K562 (cell line): ENCODE measurements around the gene PRKCSH. TPM values are rescaled to one million over a fixed set of nuclear protein-coding genes. Genes with fewer than 3 reads are reported as not detected.
"Not testable (repeated sequence)": the region's sequence is repeated elsewhere in the genome, so short reads cannot be mapped to it uniquely, and the experiment has no call there.

ENCODE experiments used
- ATAC-seq: fragments of 200-7000 bp; cut with Tn5 transposase; 3 replicates; pipeline ENCODE4 v1.9.1; 2020; ENCODE audit warnings: moderate library complexity
- BruUV-seq: library from RNA; stranded (reverse); fragments of 400-500 nt; replicated peaks from 2 replicates; lab custom pipeline; 2021; lab: Mats Ljungman, UMichigan
- CTCF ChIA-PET: fragments of 300-600 bp; formaldehyde crosslinking; extraction: SDS; loops from one replicate; lab custom pipeline; 2021; ENCODE audit warnings: low intra/inter-chr PET ratio; lab: Yijun Ruan, JAX
- POLR2A ChIA-PET: fragments of 300-600, 350-650 bp; sonication (Branson Sonifier 250); formaldehyde crosslinking; extraction: SDS; loops from one replicate; lab custom pipeline; 2021; ENCODE audit warnings: antibody characterized with exemption, inconsistent platforms; lab: Yijun Ruan, JAX
- DNase-seq, 4 experiments: peaks; one replicate each; pipeline versions ENCODE4 v3.0.0 to v3.0.0-alpha.2; 2011 to 2018; ENCODE audit warnings: low spot score in 3 of 4, mixed read lengths in 3 of 4; ENCODE audit errors: extremely low read depth in 1 of 4
- FAIRE-seq: peaks from 2 replicates; lab custom pipeline; 2011; peaks lifted over from hg19 to GRCh38; lab: Jason Lieb, UNC
- H2AFZ ChIP-seq: 2 replicates; pipeline ENCODE4 v1.6.0; 2011; ENCODE audit warnings: low read depth, low read length, control low read depth, inconsistent platforms
- H3K27ac ChIP-seq: fragments of 200-600 bp; 3 replicates; pipeline ENCODE4 v1.8.0; 2011; ENCODE audit warnings: low read depth, mild to moderate bottlenecking, control low read depth, inconsistent platforms, low read length, moderate library complexity, mixed read lengths; ENCODE audit errors: extremely low read depth
- H3K27me3 ChIP-seq, 2 experiments: fragments of 300-600 bp in 1 of 2; 2 replicates in 1 of 2; 3 replicates in 1 of 2; pipeline versions ENCODE4 v1.6.0 to v1.8.0; 2011; ENCODE audit warnings: inconsistent platforms in 2 of 2, low read length in 2 of 2, mild to moderate bottlenecking in 1 of 2, mixed read lengths in 1 of 2, moderate library complexity in 1 of 2; ENCODE audit not compliant: control insufficient read depth in 2 of 2, insufficient read depth in 2 of 2
- H3K36me3 ChIP-seq: fragments of 300-600 bp; 3 replicates; pipeline ENCODE4 v1.8.0; 2011; ENCODE audit warnings: mild to moderate bottlenecking, low read length, inconsistent platforms; ENCODE audit not compliant: control insufficient read depth, insufficient read depth
- H3K4me1 ChIP-seq, 2 experiments: fragments of 200-600 bp in 1 of 2; replicated peaks in 1 of 2; 2 replicates in 1 of 2; 3 replicates in 1 of 2; pipeline versions ENCODE4 v1.5.1 to v1.8.0; 2011; ENCODE audit warnings: inconsistent platforms in 2 of 2, low read length in 2 of 2, mild to moderate bottlenecking in 1 of 2, mixed read lengths in 1 of 2, moderate library complexity in 1 of 2; ENCODE audit not compliant: control insufficient read depth in 2 of 2, insufficient read depth in 2 of 2
- H3K4me2 ChIP-seq: 2 replicates; pipeline ENCODE4 v1.6.1; 2011; ENCODE audit warnings: low read length, control low read depth, inconsistent platforms, mixed read lengths; ENCODE audit not compliant: insufficient read depth
- H3K4me3 ChIP-seq: fragments of 200-600 bp; sonication (generic), shearing (Covaris generic); 2 replicates; pipeline ENCODE4 v1.5.1; 2016; ENCODE audit warnings: control low read depth, inconsistent platforms
- H3K79me2 ChIP-seq: fragments of 200-600 bp; 3 replicates; pipeline ENCODE4 v1.8.0; 2011; ENCODE audit warnings: low read length, inconsistent platforms; ENCODE audit not compliant: control insufficient read depth, insufficient read depth
- H3K9ac ChIP-seq, 2 experiments: 2 replicates each; pipeline versions ENCODE4 v1.6.0 to v1.6.1; 2011; ENCODE audit warnings: low read depth in 2 of 2, low read length in 2 of 2, control low read depth in 1 of 2, inconsistent platforms in 1 of 2, mild to moderate bottlenecking in 1 of 2, mixed read lengths in 1 of 2; ENCODE audit not compliant: insufficient read depth in 1 of 2
- H3K9me1 ChIP-seq: one replicate; pipeline ENCODE4 v1.6.0; 2011; ENCODE audit warnings: inconsistent platforms, mild to moderate bottlenecking, low read length, moderate library complexity; ENCODE audit not compliant: control insufficient read depth, insufficient read depth
- H3K9me3 ChIP-seq: replicated peaks from 2 replicates; pipeline ENCODE4 v1.5.1; 2011; ENCODE audit warnings: low read depth, low read length, inconsistent platforms; ENCODE audit not compliant: control insufficient read depth, insufficient read depth
- H4K20me1 ChIP-seq: replicated peaks from 2 replicates; pipeline ENCODE4 v1.6.1; 2011; ENCODE audit warnings: low read length, inconsistent platforms, mixed read lengths; ENCODE audit not compliant: control insufficient read depth, insufficient read depth
- BCOR ChIP-seq: fragments of 450-650 bp; IDR thresholded peaks from 2 replicates; pipeline ENCODE4 v1.6.1; 2016
- KDM1A ChIP-seq, 2 experiments: fragments of 450-650 bp; IDR thresholded peaks; 2 replicates each; pipeline ENCODE4 v1.6.1; 2016; ENCODE audit warnings: mild to moderate bottlenecking in 2 of 2
- ZNF121 ChIP-seq: sonication (generic); formaldehyde crosslinking; conservative IDR thresholded peaks from 2 replicates; pipeline ENCODE4 v1.8.0; 2022; ENCODE audit warnings: missing genetic modification reagents
- ZNF384 ChIP-seq: IDR thresholded peaks from 2 replicates; pipeline ENCODE4 v1.6.1; 2012; ENCODE audit warnings: low read depth, low read length, improper control_type of control experiment
- WGBS: fragments of 100-300 bp; shearing (Covaris generic); methylation state at CpG from one replicate; pipeline ENCODE4 v1.1.6; 2016; ENCODE audit warnings: low coverage, mixed read lengths; ENCODE audit not compliant: insufficient coverage; ENCODE audit errors: missing lambda C conversion rate; 5-methylcytosine and 5-hydroxymethylcytosine counted together
- in situ Hi-C: fragments of 300-500 bp; cut with MboI; formaldehyde crosslinking; loops from 4 replicates; pipeline ENCODE4 v1.15.0; 2018; ENCODE audit warnings: inconsistent platforms, mixed read lengths
- intact Hi-C: fragments of 100-400 bp; cut with micrococcal nuclease; formaldehyde crosslinking; loops from 2 replicates; pipeline ENCODE4 v1.14.2; 2022
- polyA plus RNA-seq, 8 experiments: library from polyadenylated mRNA; depleted of rRNA in 4 of 8; stranded (reverse) in 5 of 8; unstranded in 3 of 8; fragments of >200 nt; fragmentation: Nextera tagmentation in 2 of 8; fragmentation: Illumina TruSeq in 1 of 8; extraction: Ambion mirVana in 2 of 8; extraction: Trizol in 1 of 8; gene quantifications; 2 replicates each; pipeline versions ENCODE4 v1.2.1 to v1.2.3, GENCODE V29; 2011 to 2014; ENCODE audit warnings: inconsistent platforms in 1 of 8, missing spikeins in 1 of 8
- total RNA-seq, 7 experiments: library from RNA; depleted of rRNA in 6 of 7; stranded (reverse); fragments of >200 nt in 6 of 7; fragmentation: Illumina TruSeq in 2 of 7; extraction: Trizol in 2 of 7; gene quantifications; 2 replicates each; pipeline versions ENCODE4 v1.2.1 to v1.2.3, GENCODE V29; 2011 to 2021; ENCODE audit warnings: low replicate concordance in 1 of 7
- TF ChIP-seq, protein P1 (sequence below), 2 experiments: fragments of 450-650 bp in 1 of 2; sonication (generic) in 1 of 2; formaldehyde crosslinking in 1 of 2; IDR thresholded peaks in 1 of 2; conservative IDR thresholded peaks in 1 of 2; 2 replicates each; pipeline versions ENCODE4 v1.6.1 to v1.8.1; 2016 to 2023; ENCODE audit warnings: mild to moderate bottlenecking in 2 of 2, moderate library complexity in 2 of 2, inconsistent platforms in 1 of 2, missing genetic modification reagents in 1 of 2

Gene PRKCSH
- total and polyA plus RNA-seq, 9 of the 15 experiments (the other 6 are each of a cell fraction or from before 2014, with no cell fraction given) = 2.3 to 297 (median 48.1) TPM

DNA sequence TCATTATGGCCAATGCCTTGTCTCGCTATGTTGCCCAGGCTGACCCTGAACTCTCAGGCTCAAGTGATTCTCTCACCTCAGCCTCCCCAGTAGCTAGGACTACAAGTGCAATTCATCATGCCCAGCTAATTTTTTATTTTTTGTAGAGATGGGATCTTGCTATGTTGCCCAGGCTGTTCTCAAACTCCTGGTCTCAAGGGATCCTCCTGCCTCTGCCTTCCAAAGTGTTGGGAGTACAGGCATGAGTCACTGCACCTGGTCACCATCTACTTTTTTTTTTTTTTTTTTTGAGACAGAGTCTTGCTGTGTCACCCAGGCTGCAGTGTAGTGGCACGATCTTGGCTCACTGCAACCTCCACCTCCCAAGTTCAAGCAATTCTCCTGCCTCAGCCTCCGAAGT is 39.9 kb downstream of the PRKCSH start:
- FAIRE-seq, H3K9me1 ChIP-seq, H3K4me2 ChIP-seq, H3K79me2 ChIP-seq, H3K4me3 ChIP-seq, H4K20me1 ChIP-seq, BruUV-seq, H3K27ac ChIP-seq, intact Hi-C loops, ATAC-seq, H3K36me3 ChIP-seq, CTCF ChIA-PET, H3K9ac ChIP-seq, H2AFZ ChIP-seq, H3K9me3 ChIP-seq, DNase-seq, in situ Hi-C loops: not testable (repeated sequence)
- 53% methylated on average over 3 of the region's 3 CpGs for WGBS
- POLR2A ChIA-PET = interaction anchor here (0.6 kb wide), 1 partner anchor 30 kb away, joined by 3 read pairs; no protein-coding TSS in a partner anchor
- Histone ChIP-seq H3K27me3 (peaks cover 10 to 14% of the 10 kb centered on the region in 2 experiments), H3K4me1 (peaks cover 9 to 23% of the 10 kb centered on the region in 2 experiments; a peak in 4 of 5 replicates)
- TF ChIP-seq KDM1A (IDR thresholded peaks at IDR 0.05) (0 out of 4 replicates have a peak, but pooled peaks of 1 of the 2 experiments have one; percentile 8), ZNF121 (CRISPR knock-in tag) (peak; percentile 86), BCOR (peak; percentile 20; the same call in 1 of the 2 replicates), ZNF384 (peak; percentile 51)
- TF ChIP-seq, protein P1, sequence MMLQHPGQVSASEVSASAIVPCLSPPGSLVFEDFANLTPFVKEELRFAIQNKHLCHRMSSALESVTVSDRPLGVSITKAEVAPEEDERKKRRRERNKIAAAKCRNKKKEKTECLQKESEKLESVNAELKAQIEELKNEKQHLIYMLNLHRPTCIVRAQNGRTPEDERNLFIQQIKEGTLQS (IDR thresholded peaks at IDR 0.05) = 0 out of 2 replicates have a peak, but pooled peaks have one; percentile 24
- TF ChIP-seq, protein P1 (CRISPR knock-in tag; conservative IDR thresholded peaks at IDR 0.05) = not testable (repeated sequence)
